Peyer's patch (tissue), 4 donors: Measurements from ENCODE around the gene NDUFS7.

ENCODE experiments used
- POLR2A ChIP-seq, 2 donors: fragments of 450-650 bp; IDR thresholded peaks; one replicate each; pipeline ENCODE4 v1.5.1; 2017; ENCODE audit warnings: antibody characterized with exemption in 2 of 2, mild to moderate bottlenecking in 2 of 2, moderate library complexity in 2 of 2
- TF ChIP-seq, protein P1 (sequence below), 6 experiments: fragments of 450-650 bp in 4 of 6; fragments of 200-600 bp in 2 of 6; sonication (generic) in 1 of 6; IDR thresholded peaks; one replicate each; pipeline ENCODE4 v1.5.1; 2017 to 2019; ENCODE audit warnings: antibody characterized with exemption in 6 of 6, mild to moderate bottlenecking in 3 of 6, moderate library complexity in 1 of 6

GRCh38 chr19:1336079-1336684 lies 47.5 kb upstream of the NDUFS7 start:
- no peak for TF ChIP-seq POLR2A (IDR thresholded peaks at IDR 0.05)
- TF ChIP-seq, protein P1, sequence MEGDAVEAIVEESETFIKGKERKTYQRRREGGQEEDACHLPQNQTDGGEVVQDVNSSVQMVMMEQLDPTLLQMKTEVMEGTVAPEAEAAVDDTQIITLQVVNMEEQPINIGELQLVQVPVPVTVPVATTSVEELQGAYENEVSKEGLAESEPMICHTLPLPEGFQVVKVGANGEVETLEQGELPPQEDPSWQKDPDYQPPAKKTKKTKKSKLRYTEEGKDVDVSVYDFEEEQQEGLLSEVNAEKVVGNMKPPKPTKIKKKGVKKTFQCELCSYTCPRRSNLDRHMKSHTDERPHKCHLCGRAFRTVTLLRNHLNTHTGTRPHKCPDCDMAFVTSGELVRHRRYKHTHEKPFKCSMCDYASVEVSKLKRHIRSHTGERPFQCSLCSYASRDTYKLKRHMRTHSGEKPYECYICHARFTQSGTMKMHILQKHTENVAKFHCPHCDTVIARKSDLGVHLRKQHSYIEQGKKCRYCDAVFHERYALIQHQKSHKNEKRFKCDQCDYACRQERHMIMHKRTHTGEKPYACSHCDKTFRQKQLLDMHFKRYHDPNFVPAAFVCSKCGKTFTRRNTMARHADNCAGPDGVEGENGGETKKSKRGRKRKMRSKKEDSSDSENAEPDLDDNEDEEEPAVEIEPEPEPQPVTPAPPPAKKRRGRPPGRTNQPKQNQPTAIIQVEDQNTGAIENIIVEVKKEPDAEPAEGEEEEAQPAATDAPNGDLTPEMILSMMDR (IDR thresholded peaks at IDR 0.05): no peak
